Adipocyte (in vitro differentiated cells): ENCODE results near the gene EHHADH.

Experiments used
- DNase-seq: peaks from one replicate; pipeline ENCODE4 v3.0.0-alpha.2; 2015; ENCODE audit warnings: low read depth
- H3K27me3 ChIP-seq: replicated peaks from 2 replicates; pipeline ENCODE4 v1.7.0; 2013; ENCODE audit warnings: mild to moderate bottlenecking, low read length, moderate library complexity; ENCODE audit not compliant: control insufficient read depth, insufficient read depth
- H3K36me3 ChIP-seq: 2 replicates; pipeline ENCODE4 v1.7.0; 2013; ENCODE audit warnings: low read length, mild to moderate bottlenecking, moderate library complexity; ENCODE audit not compliant: control insufficient read depth, insufficient read depth, severe bottlenecking
- H3K4me1 ChIP-seq: 2 replicates; pipeline ENCODE4 v1.7.0; 2013; ENCODE audit warnings: mild to moderate bottlenecking, low read length, moderate library complexity; ENCODE audit not compliant: control insufficient read depth, insufficient read depth
- H3K4me3 ChIP-seq: 2 replicates; pipeline ENCODE4 v1.7.0; 2013; ENCODE audit warnings: mild to moderate bottlenecking, low read length, moderate library complexity
- H3K9ac ChIP-seq: 2 replicates; pipeline ENCODE4 v1.7.0; 2013; ENCODE audit warnings: mild to moderate bottlenecking, low read length, moderate library complexity
- H3K9me3 ChIP-seq: 2 replicates; pipeline ENCODE4 v1.7.0; 2013; ENCODE audit warnings: mild to moderate bottlenecking, low read length, moderate library complexity; ENCODE audit not compliant: control insufficient read depth

The EHHADH gene

GRCh38 chr3:185155678-185156077, 98.2 kb downstream of the EHHADH start:
- Histone ChIP-seq H3K4me1 (peaks cover 21% of the 10 kb centered on the region), H3K4me3 (no peak overlapping the region), H3K9me3 (no peaks in the 10 kb centered on the region), H3K36me3 (no peaks in the 10 kb centered on the region), H3K9ac (no peak overlapping the region), H3K27me3 (peaks cover 20% of the 10 kb centered on the region)
- no peak for DNase-seq

- H3K27me3 ChIP-seq: peaks cover 18% of the 10 kb centered on the region
- H3K9me3 ChIP-seq: no peaks in the 10 kb centered on the region
- no peak overlapping the region for H3K9ac ChIP-seq
- no peak overlapping the region for H3K4me3 ChIP-seq
- H3K36me3 ChIP-seq: no peaks in the 10 kb centered on the region
- H3K4me1 ChIP-seq: peaks cover 24% of the 10 kb centered on the region
- DNase-seq: no peak
These were observed 99.8 kb downstream of the EHHADH start for GRCh38 chr3:185153861-185154629.

- Histone ChIP-seq H3K36me3 (no peaks in the 10 kb centered on the region), H3K9me3 (no peaks in the 10 kb centered on the region), H3K4me1 (peaks cover 24% of the 10 kb centered on the region), H3K9ac (peak overlapping the region; percentile 77), H3K4me3 (peak overlapping the region; percentile 87), H3K27me3 (peaks cover 11% of the 10 kb centered on the region)
- DNase-seq: no peak
These were observed 100.6 kb downstream of the EHHADH start for GRCh38 chr3:185153171-185153771.

GRCh38 chr3:185152410-185153170, 101.3 kb downstream of the EHHADH start, which contains the start of gene C3orf70:
Gene C3orf70 (minus strand): TSS chr3:185153060. CDS start chr3:185152823, 237 bp downstream.
- H3K27me3 ChIP-seq: peaks cover 7% of the 10 kb centered on the region
- peak; percentile 78 for DNase-seq

GRCh38 chr3:185151964-185152409, 101.9 kb downstream of the EHHADH start:
- no peak for DNase-seq
- H3K27me3 ChIP-seq: peaks cover 1% of the 10 kb centered on the region
- peaks cover 24% of the 10 kb centered on the region for H3K4me1 ChIP-seq
- peak overlapping the region; percentile 77 for H3K9ac ChIP-seq
- H3K36me3 ChIP-seq: no peaks in the 10 kb centered on the region
- H3K9me3 ChIP-seq: no peaks in the 10 kb centered on the region
- peak overlapping the region; percentile 87 for H3K4me3 ChIP-seq

More at GRCh38 chr3:185152410-185153170, 101.3 kb downstream of the EHHADH start, which contains the start of gene C3orf70:
- Histone ChIP-seq H3K9me3 (no peaks in the 10 kb centered on the region), H3K4me3 (peak within 1 kb of the TSS; percentile 87), H3K4me1 (peaks cover 24% of the 10 kb centered on the region), H3K9ac (peak within 1 kb of the TSS; percentile 77), H3K36me3 (no peaks in the 10 kb centered on the region)

- Histone ChIP-seq H3K4me3 (peak overlapping the region; percentile 87), H3K4me1 (peaks cover 24% of the 10 kb centered on the region), H3K9me3 (no peaks in the 10 kb centered on the region), H3K27me3 (no peaks in the 10 kb centered on the region), H3K36me3 (no peaks in the 10 kb centered on the region), H3K9ac (peak overlapping the region; percentile 77)
- no peak for DNase-seq
These were observed 102.5 kb downstream of the EHHADH start for GRCh38 chr3:185151101-185151963.

GRCh38 chr3:185150561-185150960, 103.3 kb downstream of the EHHADH start:
- Histone ChIP-seq H3K4me1 (peaks cover 24% of the 10 kb centered on the region), H3K27me3 (no peaks in the 10 kb centered on the region), H3K4me3 (no peak overlapping the region), H3K9me3 (no peaks in the 10 kb centered on the region), H3K9ac (no peak overlapping the region), H3K36me3 (no peaks in the 10 kb centered on the region)
- DNase-seq: no peak

GRCh38 chr3:185149591-185149990, 104.3 kb downstream of the EHHADH start:
- Histone ChIP-seq H3K27me3 (no peaks in the 10 kb centered on the region), H3K4me3 (no peak overlapping the region), H3K9ac (no peak overlapping the region), H3K4me1 (peaks cover 20% of the 10 kb centered on the region), H3K36me3 (no peaks in the 10 kb centered on the region), H3K9me3 (no peaks in the 10 kb centered on the region)
- no peak for DNase-seq

GRCh38 chr3:185145511-185145910, 108.3 kb downstream of the EHHADH start:
- H3K9ac ChIP-seq: no peak overlapping the region
- H3K4me3 ChIP-seq: no peak overlapping the region
- H3K27me3 ChIP-seq: no peaks in the 10 kb centered on the region
- H3K4me1 ChIP-seq: peaks cover 3% of the 10 kb centered on the region
- DNase-seq: no peak
- no peaks in the 10 kb centered on the region for H3K36me3 ChIP-seq
- H3K9me3 ChIP-seq: no peaks in the 10 kb centered on the region

GRCh38 chr3:185144784-185145183, 109.1 kb downstream of the EHHADH start:
- no peak for DNase-seq
- Histone ChIP-seq H3K9me3 (no peaks in the 10 kb centered on the region), H3K9ac (no peak overlapping the region), H3K4me1 (peaks cover 3% of the 10 kb centered on the region), H3K36me3 (no peaks in the 10 kb centered on the region), H3K27me3 (no peaks in the 10 kb centered on the region), H3K4me3 (no peak overlapping the region)
